Measurements from ENCODE around the gene GRM5. TPM values are rescaled to one million over a fixed set of nuclear protein-coding genes. Genes with fewer than 3 reads are reported as not detected.

The GRM5 gene
- total RNA-seq, 1 donor from 2014 or later, result not detected

DNA sequence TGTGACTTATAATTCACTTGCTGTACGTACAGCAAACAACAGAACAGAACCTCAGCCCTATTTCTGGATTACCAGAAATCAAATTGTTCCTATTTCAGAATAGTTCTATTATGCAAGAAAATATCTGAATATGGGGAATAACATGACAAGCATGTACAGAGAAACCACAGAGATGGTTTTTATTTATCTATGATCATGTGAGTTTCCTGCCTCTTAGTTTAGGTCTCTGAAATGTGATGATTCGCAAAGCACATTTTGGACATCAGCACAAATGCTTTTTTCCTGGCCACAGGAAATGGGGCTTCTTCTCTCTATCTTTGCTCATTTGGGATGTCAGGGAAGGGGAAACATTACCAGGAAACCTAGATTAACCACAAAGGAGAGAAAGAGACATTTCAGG, 461.5 kb downstream of the GRM5 start:
- Histone ChIP-seq H3K36me3 (no peaks in the 10 kb centered on the region), H3K9me3 (ENCODE audit: low read depth) (no peaks in the 10 kb centered on the region), H3K4me1 (peaks cover 12% of the 10 kb centered on the region), H2AFZ (replicated peaks) (peak overlapping the region; percentile 57), H3K79me2 (ENCODE audit: low read depth) (no peaks in the 10 kb centered on the region), H3K4me3 (no peak overlapping the region), H4K20me1 (ENCODE audit: low read depth) (no peaks in the 10 kb centered on the region), H3K27ac (no peak overlapping the region), H3K27me3 (no peaks in the 10 kb centered on the region), H3K9ac (no peak overlapping the region), H3F3A (ENCODE audit: low read depth) (no peaks in the 10 kb centered on the region), H3K4me2 (no peak overlapping the region)
- Mint-ChIP-seq H3K4me1 (peaks cover 6% of the 10 kb centered on the region), H3K27ac (no peak overlapping the region), H3K36me3 (no peaks in the 10 kb centered on the region), H3K27me3 (ENCODE audit: insufficient read depth, low read depth) (no peaks in the 10 kb centered on the region), H3K9me3 (no peaks in the 10 kb centered on the region), H3K4me3 (no peak overlapping the region)
- no peak for DNase-seq (ENCODE audit: low spot score)
- TF ChIP-seq EZH2phosphoT487 (IDR thresholded peaks at IDR 0.05) (no peak), CTCF (IDR thresholded peaks at IDR 0.05) (no peak), EZH2 (IDR thresholded peaks at IDR 0.05) (no peak)

GRCh38 chr11:88603091-88603867, 462.5 kb downstream of the GRM5 start:
- no peak overlapping the region for H3K4me3 Mint-ChIP-seq
- H3K9ac ChIP-seq, result no peak overlapping the region
- no peaks in the 10 kb centered on the region for H3K27me3 ChIP-seq
- no peaks in the 10 kb centered on the region for H3K9me3 ChIP-seq (ENCODE audit: low read depth)
- peaks cover 12% of the 10 kb centered on the region for H3K4me1 ChIP-seq
- H3K9me3 Mint-ChIP-seq, result no peaks in the 10 kb centered on the region
- no peaks in the 10 kb centered on the region for H3F3A ChIP-seq (ENCODE audit: low read depth)
- H3K4me2 ChIP-seq, result no peak overlapping the region
- H3K36me3 Mint-ChIP-seq, result no peaks in the 10 kb centered on the region
- no peaks in the 10 kb centered on the region for H4K20me1 ChIP-seq (ENCODE audit: low read depth)
- no peaks in the 10 kb centered on the region for H3K79me2 ChIP-seq (ENCODE audit: low read depth)
- H3K4me1 Mint-ChIP-seq, result peaks cover 6% of the 10 kb centered on the region
- H3K27ac Mint-ChIP-seq, result no peak overlapping the region
- H3K4me3 ChIP-seq, result no peak overlapping the region
- no peaks in the 10 kb centered on the region for H3K27me3 Mint-ChIP-seq (ENCODE audit: insufficient read depth, low read depth)
- no peak overlapping the region for H2AFZ ChIP-seq (replicated peaks)
- H3K36me3 ChIP-seq, result no peaks in the 10 kb centered on the region
- no peak for TF ChIP-seq EZH2phosphoT487 (IDR thresholded peaks at IDR 0.05)
- no peak for TF ChIP-seq EZH2 (IDR thresholded peaks at IDR 0.05)
- no peak for TF ChIP-seq CTCF (IDR thresholded peaks at IDR 0.05)
- no peak for DNase-seq (ENCODE audit: low spot score)
- no peak overlapping the region for H3K27ac ChIP-seq

GRCh38 chr11:88597387-88597786, 468.4 kb downstream of the GRM5 start:
- no peak overlapping the region for H3K27ac ChIP-seq

More at GRCh38 chr11:88597387-88597786, 468.4 kb downstream of the GRM5 start:
- Mint-ChIP-seq H3K9me3 (no peaks in the 10 kb centered on the region), H3K27me3 (ENCODE audit: insufficient read depth, low read depth) (no peaks in the 10 kb centered on the region), H3K4me3 (no peak overlapping the region), H3K4me1 (peaks cover 5% of the 10 kb centered on the region), H3K27ac (no peak overlapping the region), H3K36me3 (no peaks in the 10 kb centered on the region)
- no peaks in the 10 kb centered on the region for H3K27me3 ChIP-seq
- TF ChIP-seq CTCF (IDR thresholded peaks at IDR 0.05) (no peak), EZH2 (IDR thresholded peaks at IDR 0.05) (no peak), EZH2phosphoT487 (IDR thresholded peaks at IDR 0.05) (no peak)
- H3K79me2 ChIP-seq (ENCODE audit: low read depth), result no peaks in the 10 kb centered on the region
- no peaks in the 10 kb centered on the region for H3K36me3 ChIP-seq
- peaks cover 9% of the 10 kb centered on the region for H3K4me1 ChIP-seq
- H3K9me3 ChIP-seq (ENCODE audit: low read depth), result no peaks in the 10 kb centered on the region
- H3F3A ChIP-seq (ENCODE audit: low read depth), result no peaks in the 10 kb centered on the region
- H4K20me1 ChIP-seq (ENCODE audit: low read depth), result no peaks in the 10 kb centered on the region
- H3K4me3 ChIP-seq, result no peak overlapping the region
- H2AFZ ChIP-seq (replicated peaks), result no peak overlapping the region
- DNase-seq (ENCODE audit: low spot score), result no peak
- no peak overlapping the region for H3K9ac ChIP-seq
- no peak overlapping the region for H3K4me2 ChIP-seq

All from neural progenitor cell (in vitro differentiated cells).